Ascending aorta (tissue), 2 donors: ENCODE measurements around the gene MEOX2. TPM values are rescaled to one million over a fixed set of nuclear protein-coding genes. Genes with fewer than 3 reads are reported as not detected.

Source experiments
- DNase-seq, 2 donors: peaks; one replicate each; pipeline ENCODE4 v3.0.0-alpha.2; 2019; ENCODE audit warnings: low spot score in 2 of 2
- H3K27ac ChIP-seq, 2 donors: fragments of 200-600 bp; sonication (generic); one replicate each; pipeline ENCODE4 v1.5.1; 2016 to 2017; ENCODE audit warnings: mild to moderate bottlenecking in 1 of 2
- H3K27me3 ChIP-seq: fragments of 200-600 bp; sonication (generic); one replicate; pipeline ENCODE4 v1.5.1; 2017
- H3K36me3 ChIP-seq, 2 donors: fragments of 200-600 bp; sonication (generic); one replicate each; pipeline ENCODE4 v1.5.1; 2016
- H3K4me1 ChIP-seq, 2 donors: fragments of 200-600 bp; sonication (generic); one replicate each; pipeline ENCODE4 v1.5.1; 2016 to 2017; ENCODE audit warnings: mild to moderate bottlenecking in 1 of 2
- H3K4me3 ChIP-seq, 2 donors: fragments of 200-600 bp; sonication (generic); one replicate each; pipeline ENCODE4 v1.5.1; 2016 to 2017; ENCODE audit warnings: mild to moderate bottlenecking in 1 of 2
- H3K9me3 ChIP-seq, 2 donors: fragments of 200-600 bp; sonication (generic); one replicate each; pipeline ENCODE4 v1.5.1; 2016
- CTCF ChIP-seq, 3 experiments: fragments of 200-600 bp in 2 of 3; fragments of 450-650 bp in 1 of 3; sonication (generic) in 2 of 3; IDR thresholded peaks; one replicate each; pipeline ENCODE4 v1.5.1; 2016 to 2019; ENCODE audit warnings: antibody characterized with exemption in 3 of 3, mild to moderate bottlenecking in 1 of 3, moderate library complexity in 1 of 3
- intact Hi-C: fragments of 100-400 bp; cut with DNase I; formaldehyde crosslinking; loops from one replicate; pipeline ENCODE4 v1.15.1; 2023
- total RNA-seq: library from RNA; depleted of rRNA; stranded (reverse); fragments of >200 nt; gene quantifications from one replicate; pipeline ENCODE4 v1.1.0, GENCODE V29; 2016

Gene MEOX2
- total RNA-seq, 1 donor from 2014 or later: 35.0 TPM

- intact Hi-C loops: loop anchor here (2.0 kb wide), 1 partner anchor 386 kb away; no protein-coding TSS in a partner anchor
- Histone ChIP-seq H3K27me3 (no peaks in the 10 kb centered on the region), H3K27ac (peak overlapping the region in 1 of 2 donors; percentile 83)
Observed at GRCh38 chr7:15684871-15685270, 1.6 kb downstream of the MEOX2 start.

GRCh38 chr7:15684111-15684800 is 2.2 kb downstream of the MEOX2 start:
- Histone ChIP-seq H3K27me3 (no peaks in the 10 kb centered on the region), H3K4me1 (no peaks in the 10 kb centered on the region), H3K9me3 (no peaks in the 10 kb centered on the region), H3K27ac (peak overlapping the region in 1 of 2 donors; percentile 10), H3K36me3 (no peaks in the 10 kb centered on the region), H3K4me3 (peak overlapping the region; percentile 59 to 66)
- DNase-seq: no peak
- no peak for TF ChIP-seq CTCF (IDR thresholded peaks at IDR 0.05)
- intact Hi-C loops: loop anchor here (2.0 kb wide), 1 partner anchor 387 kb away; no protein-coding TSS in a partner anchor

More at GRCh38 chr7:15684871-15685270, 1.6 kb downstream of the MEOX2 start:
- no peaks in the 10 kb centered on the region for H3K9me3 ChIP-seq
- peak overlapping the region; percentile 59 to 66 for H3K4me3 ChIP-seq
- no peaks in the 10 kb centered on the region for H3K36me3 ChIP-seq
- DNase-seq: no peak
- no peak for TF ChIP-seq CTCF (IDR thresholded peaks at IDR 0.05)
- no peaks in the 10 kb centered on the region for H3K4me1 ChIP-seq

- no peak overlapping the region for H3K27ac ChIP-seq
- no peaks in the 10 kb centered on the region for H3K36me3 ChIP-seq
- no peaks in the 10 kb centered on the region for H3K27me3 ChIP-seq
- no peaks in the 10 kb centered on the region for H3K9me3 ChIP-seq
- H3K4me3 ChIP-seq: peak overlapping the region in 1 of 2 donors; percentile 12
- no peaks in the 10 kb centered on the region for H3K4me1 ChIP-seq
- DNase-seq: no peak
- intact Hi-C loops: no loop called here
- TF ChIP-seq CTCF (IDR thresholded peaks at IDR 0.05): no peak
Observed at GRCh38 chr7:15682751-15683245, 3.7 kb downstream of the MEOX2 start.

GRCh38 chr7:15682111-15682510 is 4.4 kb downstream of the MEOX2 start:
- H3K36me3 ChIP-seq: no peaks in the 10 kb centered on the region
- intact Hi-C loops: no loop called here
- DNase-seq: no peak
- no peaks in the 10 kb centered on the region for H3K27me3 ChIP-seq
- TF ChIP-seq CTCF (IDR thresholded peaks at IDR 0.05): no peak
- H3K27ac ChIP-seq: no peak overlapping the region
- H3K4me3 ChIP-seq: no peak overlapping the region
- no peaks in the 10 kb centered on the region for H3K4me1 ChIP-seq
- H3K9me3 ChIP-seq: no peaks in the 10 kb centered on the region

GRCh38 chr7:15681631-15682030 is 4.9 kb downstream of the MEOX2 start:
- DNase-seq: no peak
- intact Hi-C loops: no loop called here
- H3K4me3 ChIP-seq: no peak overlapping the region
- TF ChIP-seq CTCF (IDR thresholded peaks at IDR 0.05): no peak
- H3K9me3 ChIP-seq: no peaks in the 10 kb centered on the region
- no peaks in the 10 kb centered on the region for H3K27me3 ChIP-seq
- no peaks in the 10 kb centered on the region for H3K36me3 ChIP-seq
- H3K27ac ChIP-seq: no peak overlapping the region
- no peaks in the 10 kb centered on the region for H3K4me1 ChIP-seq
